ENCODE measurements around the gene HS3ST3B1. TPM values are rescaled to one million over a fixed set of nuclear protein-coding genes. Genes with fewer than 3 reads are reported as not detected.

Gene HS3ST3B1
- total RNA-seq, 1 experiment from 2014 or later, result 2.4 TPM

GRCh38 chr17:14268264-14268663 lies 32.6 kb upstream of the HS3ST3B1 start:
- ChIA-PET RAD21 (ENCODE audit: low non-redundant PET in 1 of 2, low total read pairs in 2 of 2, uncharacterized antibody in 2 of 2, unreplicated experiment in 2 of 2) (no interaction called here), CTCF (no interaction called here), POLR2A (interaction anchor here (0.8 kb wide), 1 partner anchor 22 kb away, joined by 3 read pairs; no protein-coding TSS in a partner anchor)
- H2AFZ ChIP-seq (ENCODE audit: low read depth, low read length, poor library complexity, severe bottlenecking), result no peak overlapping the region
- no peaks in the 10 kb centered on the region for H3K4me1 ChIP-seq (ENCODE audit: control insufficient read depth in 1 of 2, insufficient read depth in 2 of 2, low read length in 2 of 2)
- H3K4me2 ChIP-seq (ENCODE audit: low read length), result no peak overlapping the region
- TF ChIP-seq MAX (IDR thresholded peaks at IDR 0.05) (no peak), JUND (IDR thresholded peaks at IDR 0.05) (no peak), CEBPB (IDR thresholded peaks at IDR 0.05; ENCODE audit: low read depth) (no peak), RAD21 (IDR thresholded peaks at IDR 0.05; ENCODE audit: low read depth) (peak; percentile 22; the same call in 1 of the 2 replicates)
- no peaks in the 10 kb centered on the region; the same call in 1 of the 2 replicates for H3K27me3 ChIP-seq (ENCODE audit: insufficient read depth, low read length)
- ATAC-seq, result peak; percentile 67
- H3K36me3 ChIP-seq (ENCODE audit: control insufficient read depth in 1 of 2, insufficient read depth in 2 of 2, low read length in 2 of 2), result no peaks in the 10 kb centered on the region
- DNase-seq (ENCODE audit: low read depth, low spot score), result no peak
- no peak overlapping the region for H3K4me3 ChIP-seq (replicated peaks in 1 of 2; ENCODE audit: low read depth in 1 of 2, low read length in 2 of 2)
- intact Hi-C loops (cut with micrococcal nuclease), result no loop called here
- no peaks in the 10 kb centered on the region for H4K20me1 ChIP-seq (ENCODE audit: insufficient read depth)
- H3K9me3 ChIP-seq (ENCODE audit: control insufficient read depth in 1 of 2, insufficient read depth in 1 of 2, low read depth in 1 of 2, low read length in 2 of 2), result no peaks in the 10 kb centered on the region
- no TSS peak for BruUV-seq (replicated peaks)
- no peak overlapping the region for H3K27ac ChIP-seq (ENCODE audit: low read depth, low read length)
- no peak overlapping the region for H3K9ac ChIP-seq (ENCODE audit: low read length)
- no peaks in the 10 kb centered on the region for H3K9me2 ChIP-seq (ENCODE audit: insufficient read depth)
- H3K79me2 ChIP-seq (ENCODE audit: insufficient read depth, low read length), result no peaks in the 10 kb centered on the region

GRCh38 chr17:14269473-14269872 lies 31.4 kb upstream of the HS3ST3B1 start:
- no peaks in the 10 kb centered on the region for H4K20me1 ChIP-seq (ENCODE audit: insufficient read depth)
- no TSS peak for BruUV-seq (replicated peaks)
- H3K79me2 ChIP-seq (ENCODE audit: insufficient read depth, low read length), result no peaks in the 10 kb centered on the region
- H3K9ac ChIP-seq (ENCODE audit: low read length), result no peak overlapping the region
- no peak for TF ChIP-seq TCF7L2 (IDR thresholded peaks at IDR 0.05; ENCODE audit: borderline replicate concordance, extremely low read depth, insufficient read depth, insufficient read length)
- TF ChIP-seq ZBTB33 (IDR thresholded peaks at IDR 0.05; ENCODE audit: extremely low read depth, insufficient replicate concordance, low read length), result no peak
- no peak for TF ChIP-seq POLR2A (IDR thresholded peaks at IDR 0.05; ENCODE audit: borderline replicate concordance, extremely low read depth, insufficient read depth, insufficient read length)
- no peak for TF ChIP-seq RAD21 (IDR thresholded peaks at IDR 0.05; ENCODE audit: low read depth)
- TF ChIP-seq POLR2AphosphoS5 (IDR thresholded peaks at IDR 0.05; ENCODE audit: low read depth, low read length), result no peak
- TF ChIP-seq SP1 (IDR thresholded peaks at IDR 0.05; ENCODE audit: low read depth), result no peak
- no peak for TF ChIP-seq MAX (IDR thresholded peaks at IDR 0.05)
- no peak for TF ChIP-seq ZFX (IDR thresholded peaks at IDR 0.05)
- no peak for TF ChIP-seq CEBPB (IDR thresholded peaks at IDR 0.05; ENCODE audit: low read depth)
- TF ChIP-seq JUND (IDR thresholded peaks at IDR 0.05), result no peak
- TF ChIP-seq REST (IDR thresholded peaks at IDR 0.05; ENCODE audit: low read depth), result no peak
- TF ChIP-seq ELF1 (IDR thresholded peaks at IDR 0.05; ENCODE audit: borderline replicate concordance, low read depth), result no peak
- TF ChIP-seq EGR1 (IDR thresholded peaks at IDR 0.05; ENCODE audit: low read depth), result no peak
- no peak for TF ChIP-seq ZNF274 (IDR thresholded peaks at IDR 0.05; ENCODE audit: low read depth, low read length)
- no peak for TF ChIP-seq FOSL1 (IDR thresholded peaks at IDR 0.05; ENCODE audit: low read depth)
- TF ChIP-seq ATF3 (IDR thresholded peaks at IDR 0.05), result no peak
- intact Hi-C loops (cut with micrococcal nuclease), result no loop called here
- ATAC-seq (no peak), DNase-seq (ENCODE audit: low read depth, low spot score) (no peak)
- H3K9me3 ChIP-seq (ENCODE audit: control insufficient read depth in 1 of 2, insufficient read depth in 1 of 2, low read depth in 1 of 2, low read length in 2 of 2), result no peaks in the 10 kb centered on the region
- no peaks in the 10 kb centered on the region; the same call in 1 of the 2 replicates for H3K27me3 ChIP-seq (ENCODE audit: insufficient read depth, low read length)
- no peak overlapping the region for H3K27ac ChIP-seq (ENCODE audit: low read depth, low read length)
- no peak overlapping the region for H3K4me2 ChIP-seq (ENCODE audit: low read length)
- CTCF ChIA-PET, result no interaction called here
- RAD21 ChIA-PET (ENCODE audit: low non-redundant PET in 1 of 2, low total read pairs in 2 of 2, uncharacterized antibody in 2 of 2, unreplicated experiment in 2 of 2), result no interaction called here
- no peak overlapping the region for H2AFZ ChIP-seq (ENCODE audit: low read depth, low read length, poor library complexity, severe bottlenecking)
- POLR2A ChIA-PET, result no interaction called here
- no peaks in the 10 kb centered on the region for H3K4me1 ChIP-seq (ENCODE audit: control insufficient read depth in 1 of 2, insufficient read depth in 2 of 2, low read length in 2 of 2)
- no peaks in the 10 kb centered on the region for H3K36me3 ChIP-seq (ENCODE audit: control insufficient read depth in 1 of 2, insufficient read depth in 2 of 2, low read length in 2 of 2)
- H3K9me2 ChIP-seq (ENCODE audit: insufficient read depth), result no peaks in the 10 kb centered on the region
- no peak overlapping the region for H3K4me3 ChIP-seq (replicated peaks in 1 of 2; ENCODE audit: low read depth in 1 of 2, low read length in 2 of 2)
